Measurements from ENCODE around the gene RAI1. TPM values are rescaled to one million over a fixed set of nuclear protein-coding genes. Genes with fewer than 3 reads are reported as not detected.

The RAI1 gene
- total RNA-seq, 1 donor from 2014 or later, result 24.7 TPM

DNA sequence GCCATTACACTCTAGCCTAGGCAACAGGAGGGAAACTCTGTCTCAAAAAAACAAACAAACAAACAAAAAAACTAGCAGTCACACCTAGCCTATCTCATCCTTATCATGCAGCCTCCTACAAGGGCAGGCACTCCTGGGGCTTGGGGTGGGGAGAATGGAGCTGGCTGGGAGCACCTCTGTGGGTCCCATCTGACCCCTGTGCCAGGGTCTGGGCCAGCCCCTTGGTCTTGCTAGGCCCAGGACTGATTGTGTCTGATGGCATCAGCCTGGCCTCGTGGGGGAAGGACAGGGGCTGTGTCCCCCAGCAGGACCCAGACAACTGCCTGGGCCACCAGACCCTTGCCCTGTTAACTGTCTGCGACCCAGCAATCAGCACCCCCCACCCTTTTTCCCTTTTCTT lies 105.7 kb downstream of the RAI1 start:
- DNase-seq (ENCODE audit: low spot score in 2 of 2), result no peak
- TF ChIP-seq, protein P1, sequence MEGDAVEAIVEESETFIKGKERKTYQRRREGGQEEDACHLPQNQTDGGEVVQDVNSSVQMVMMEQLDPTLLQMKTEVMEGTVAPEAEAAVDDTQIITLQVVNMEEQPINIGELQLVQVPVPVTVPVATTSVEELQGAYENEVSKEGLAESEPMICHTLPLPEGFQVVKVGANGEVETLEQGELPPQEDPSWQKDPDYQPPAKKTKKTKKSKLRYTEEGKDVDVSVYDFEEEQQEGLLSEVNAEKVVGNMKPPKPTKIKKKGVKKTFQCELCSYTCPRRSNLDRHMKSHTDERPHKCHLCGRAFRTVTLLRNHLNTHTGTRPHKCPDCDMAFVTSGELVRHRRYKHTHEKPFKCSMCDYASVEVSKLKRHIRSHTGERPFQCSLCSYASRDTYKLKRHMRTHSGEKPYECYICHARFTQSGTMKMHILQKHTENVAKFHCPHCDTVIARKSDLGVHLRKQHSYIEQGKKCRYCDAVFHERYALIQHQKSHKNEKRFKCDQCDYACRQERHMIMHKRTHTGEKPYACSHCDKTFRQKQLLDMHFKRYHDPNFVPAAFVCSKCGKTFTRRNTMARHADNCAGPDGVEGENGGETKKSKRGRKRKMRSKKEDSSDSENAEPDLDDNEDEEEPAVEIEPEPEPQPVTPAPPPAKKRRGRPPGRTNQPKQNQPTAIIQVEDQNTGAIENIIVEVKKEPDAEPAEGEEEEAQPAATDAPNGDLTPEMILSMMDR (IDR thresholded peaks at IDR 0.05), result no peak
- Histone ChIP-seq H3K27ac (no peak overlapping the region), H3K27me3 (no peaks in the 10 kb centered on the region), H3K36me3 (no peaks in the 10 kb centered on the region), H3K4me1 (peaks cover 10 to 13% of the 10 kb centered on the region in 2 donors), H3K9me3 (no peaks in the 10 kb centered on the region), H3K4me3 (no peak overlapping the region)
- intact Hi-C loops (cut with DNase I), result no loop called here

GRCh38 chr17:17787568-17787967 lies 106.3 kb downstream of the RAI1 start:
- Histone ChIP-seq H3K4me3 (no peak overlapping the region), H3K27me3 (no peaks in the 10 kb centered on the region), H3K9me3 (no peaks in the 10 kb centered on the region), H3K4me1 (peaks cover 9 to 13% of the 10 kb centered on the region in 2 donors), H3K36me3 (no peaks in the 10 kb centered on the region), H3K27ac (no peak overlapping the region)
- no peak for DNase-seq (ENCODE audit: low spot score in 2 of 2)
- intact Hi-C loops (cut with DNase I), result no loop called here
- TF ChIP-seq, protein P1 (IDR thresholded peaks at IDR 0.05), result no peak

DNA sequence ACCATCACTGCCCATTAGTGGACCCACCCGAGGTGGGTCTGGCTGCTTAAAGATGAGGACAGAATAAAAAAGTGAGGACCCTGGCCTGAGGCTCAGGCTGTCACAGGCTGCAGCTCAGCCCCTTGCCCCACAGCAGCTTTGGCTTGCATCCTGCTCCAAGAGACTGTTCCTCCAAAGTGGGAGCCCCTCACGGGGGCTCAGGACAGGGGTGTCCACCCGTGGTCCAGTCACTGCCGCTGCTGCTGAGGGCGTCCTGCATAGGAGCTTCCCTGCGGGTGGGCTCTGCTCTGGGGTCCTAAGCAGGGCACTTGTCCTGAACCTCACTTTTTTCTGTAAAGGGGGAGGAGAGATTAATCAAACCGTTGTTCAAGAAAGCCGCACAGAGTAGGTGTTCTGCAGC lies 107.7 kb downstream of the RAI1 start:
- H3K9me3 ChIP-seq, result no peaks in the 10 kb centered on the region
- no peak overlapping the region for H3K4me3 ChIP-seq
- TF ChIP-seq, protein P1 (IDR thresholded peaks at IDR 0.05), result no peak
- no peaks in the 10 kb centered on the region for H3K27me3 ChIP-seq
- no peak for DNase-seq (ENCODE audit: low spot score in 2 of 2)
- intact Hi-C loops (cut with DNase I), result no loop called here
- no peak overlapping the region for H3K27ac ChIP-seq
- peaks cover 5 to 7% of the 10 kb centered on the region in 2 donors for H3K36me3 ChIP-seq
- H3K4me1 ChIP-seq, result peaks cover 3 to 5% of the 10 kb centered on the region in 2 donors

DNA sequence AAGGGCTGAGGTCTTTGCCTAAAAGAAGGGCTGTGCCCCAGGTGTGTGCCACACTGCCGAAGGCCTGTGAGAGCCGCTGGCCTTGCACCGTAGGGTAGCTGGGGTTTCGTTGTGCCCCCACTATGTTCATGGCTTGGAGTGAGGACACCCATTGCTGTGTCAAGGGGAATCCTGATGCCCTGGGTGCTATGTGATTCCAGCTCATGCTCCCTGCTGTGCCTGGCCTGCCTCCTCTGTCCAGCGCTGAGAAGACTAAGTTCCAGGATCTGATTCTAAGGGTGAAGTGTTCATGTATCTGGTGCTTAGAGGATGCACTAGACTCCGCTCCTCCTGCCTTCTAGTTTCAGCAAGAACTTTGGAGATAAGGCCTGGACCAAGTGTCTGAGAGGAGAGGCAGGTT lies 108.2 kb downstream of the RAI1 start:
- intact Hi-C loops (cut with DNase I), result no loop called here
- TF ChIP-seq, protein P1 (IDR thresholded peaks at IDR 0.05), result no peak
- no peaks in the 10 kb centered on the region for H3K9me3 ChIP-seq
- no peaks in the 10 kb centered on the region for H3K27me3 ChIP-seq
- no peak overlapping the region for H3K4me3 ChIP-seq
- H3K4me1 ChIP-seq, result peaks cover 0 to under 1% of the 10 kb centered on the region in 2 donors
- no peak for DNase-seq (ENCODE audit: low spot score in 2 of 2)
- H3K27ac ChIP-seq, result no peak overlapping the region
- peaks cover 5 to 11% of the 10 kb centered on the region in 2 donors for H3K36me3 ChIP-seq

GRCh38 chr17:17789828-17790636 lies 108.8 kb downstream of the RAI1 start:
- Histone ChIP-seq H3K4me1 (no peaks in the 10 kb centered on the region), H3K36me3 (peaks cover 11 to 17% of the 10 kb centered on the region in 2 donors), H3K9me3 (no peaks in the 10 kb centered on the region), H3K27me3 (no peaks in the 10 kb centered on the region), H3K27ac (no peak overlapping the region), H3K4me3 (no peak overlapping the region)
- TF ChIP-seq, protein P1 (IDR thresholded peaks at IDR 0.05), result no peak
- no peak for DNase-seq (ENCODE audit: low spot score in 2 of 2)
- intact Hi-C loops (cut with DNase I), result no loop called here
